Mesendoderm (in vitro differentiated cells): Measurements from ENCODE around the gene SCAF4.

Experiments used
- DNase-seq: peaks from one replicate; pipeline ENCODE4 v3.0.0; 2013
- H2AK5ac ChIP-seq: 2 replicates; pipeline ENCODE4 v1.6.1; 2013; ENCODE audit warnings: low read length, inconsistent platforms
- H2BK120ac ChIP-seq: 2 replicates; pipeline ENCODE4 v1.6.1; 2013; ENCODE audit warnings: low read depth, mild to moderate bottlenecking, low read length, moderate library complexity, mixed read lengths
- H2BK15ac ChIP-seq: replicated peaks from 2 replicates; pipeline ENCODE4 v1.6.1; 2013; ENCODE audit warnings: low read depth, mild to moderate bottlenecking, moderate library complexity
- H2BK5ac ChIP-seq: 2 replicates; pipeline ENCODE4 v1.6.1; 2013; ENCODE audit warnings: low read length, inconsistent platforms
- H3K18ac ChIP-seq: 2 replicates; pipeline ENCODE4 v1.6.1; 2013; ENCODE audit warnings: mild to moderate bottlenecking, low read length, mixed read lengths
- H3K23ac ChIP-seq: one replicate; pipeline ENCODE4 v1.6.1; 2013; ENCODE audit warnings: low read length
- H3K27ac ChIP-seq: 2 replicates; pipeline ENCODE4 v1.5.1; 2013; ENCODE audit warnings: low read depth, mild to moderate bottlenecking, inconsistent platforms, low read length, moderate library complexity
- H3K27me3 ChIP-seq: 2 replicates; pipeline ENCODE4 v1.6.1; 2013; ENCODE audit warnings: low read length, control low read depth, mild to moderate bottlenecking, inconsistent platforms; ENCODE audit not compliant: insufficient read depth, poor library complexity
- H3K36me3 ChIP-seq: 2 replicates; pipeline ENCODE4 v1.6.1; 2013; ENCODE audit warnings: low read length, inconsistent platforms; ENCODE audit not compliant: control insufficient read depth, insufficient read depth
- H3K4ac ChIP-seq: one replicate; pipeline ENCODE4 v1.6.1; 2013; ENCODE audit warnings: low read depth, mild to moderate bottlenecking, low read length, moderate library complexity
- H3K4me1 ChIP-seq: 2 replicates; pipeline ENCODE4 v1.6.1; 2013; ENCODE audit warnings: low read depth, low read length, inconsistent platforms; ENCODE audit not compliant: control insufficient read depth
- H3K4me2 ChIP-seq: 2 replicates; pipeline ENCODE4 v1.6.1; 2013; ENCODE audit warnings: low read length
- H3K4me3 ChIP-seq: 2 replicates; pipeline ENCODE4 v1.5.1; 2013; ENCODE audit warnings: mild to moderate bottlenecking, low read length
- H3K56ac ChIP-seq: one replicate; pipeline ENCODE4 v1.6.1; 2013; ENCODE audit warnings: low read length
- H3K79me1 ChIP-seq: 2 replicates; pipeline ENCODE4 v1.6.1; 2013; ENCODE audit warnings: low read length, inconsistent platforms
- H3K79me2 ChIP-seq: 2 replicates; pipeline ENCODE4 v1.6.1; 2013; ENCODE audit warnings: mild to moderate bottlenecking, low read length; ENCODE audit not compliant: control insufficient read depth, insufficient read depth
- H3K9ac ChIP-seq: 2 replicates; pipeline ENCODE4 v1.6.1; 2013; ENCODE audit warnings: low read length, inconsistent platforms
- H4K5ac ChIP-seq: one replicate; pipeline ENCODE4 v1.6.1; 2013; ENCODE audit warnings: low read length
- H4K8ac ChIP-seq: one replicate; pipeline ENCODE4 v1.6.1; 2013; ENCODE audit warnings: low read depth, mild to moderate bottlenecking, control low read depth, low read length, moderate library complexity
- WGBS: extraction: QIAGEN DNeasy Blood & Tissue Kit; methylation state at CpG from one replicate; pipeline ENCODE4 v1.1.7; 2013; ENCODE audit warnings: low lambda C conversion rate, missing lambda C conversion rate; ENCODE audit not compliant: insufficient coverage; ENCODE audit errors: extremely low coverage; 5-methylcytosine and 5-hydroxymethylcytosine counted together

The SCAF4 gene

GRCh38 chr21:31684918-31685317 is 47.0 kb downstream of the SCAF4 start:
- no peak overlapping the region for H3K23ac ChIP-seq
- H3K4ac ChIP-seq, result no peak overlapping the region
- no CpG with 5 or more reads among the region's 7 CpGs for WGBS
- no peak overlapping the region for H2AK5ac ChIP-seq
- H3K9ac ChIP-seq, result no peak overlapping the region
- H3K27me3 ChIP-seq, result no peaks in the 10 kb centered on the region
- H3K79me1 ChIP-seq, result peaks cover 3% of the 10 kb centered on the region
- no peak for DNase-seq
- no peak overlapping the region for H3K4me2 ChIP-seq
- no peak overlapping the region for H3K27ac ChIP-seq
- no peak overlapping the region for H2BK120ac ChIP-seq
- peaks cover 4% of the 10 kb centered on the region for H3K36me3 ChIP-seq
- no peak overlapping the region for H4K5ac ChIP-seq
- H3K18ac ChIP-seq, result no peak overlapping the region
- no peak overlapping the region for H2BK15ac ChIP-seq
- H4K8ac ChIP-seq, result no peak overlapping the region
- no peak overlapping the region for H3K56ac ChIP-seq
- no peak overlapping the region for H3K4me3 ChIP-seq
- no peak overlapping the region for H2BK5ac ChIP-seq
- H3K79me2 ChIP-seq, result no peaks in the 10 kb centered on the region
- H3K4me1 ChIP-seq, result no peaks in the 10 kb centered on the region

GRCh38 chr21:31683029-31683428 is 48.9 kb downstream of the SCAF4 start:
- Histone ChIP-seq H2BK15ac (no peak overlapping the region), H4K8ac (no peak overlapping the region), H3K4me3 (no peak overlapping the region), H2AK5ac (no peak overlapping the region), H4K5ac (no peak overlapping the region), H3K79me2 (no peaks in the 10 kb centered on the region), H3K4ac (no peak overlapping the region), H3K36me3 (peaks cover 4% of the 10 kb centered on the region), H3K79me1 (peaks cover 3% of the 10 kb centered on the region), H3K27me3 (no peaks in the 10 kb centered on the region), H3K27ac (no peak overlapping the region), H3K56ac (no peak overlapping the region), H2BK120ac (no peak overlapping the region), H3K23ac (no peak overlapping the region), H3K18ac (no peak overlapping the region), H3K4me2 (no peak overlapping the region), H3K4me1 (no peaks in the 10 kb centered on the region), H2BK5ac (no peak overlapping the region), H3K9ac (no peak overlapping the region)
- no peak for DNase-seq
- no CpG with 5 or more reads among the region's 5 CpGs for WGBS

GRCh38 chr21:31682620-31683019 is 49.3 kb downstream of the SCAF4 start:
- Histone ChIP-seq H3K9ac (no peak overlapping the region), H2BK5ac (no peak overlapping the region), H3K79me2 (no peaks in the 10 kb centered on the region), H3K36me3 (peaks cover 4% of the 10 kb centered on the region), H3K23ac (no peak overlapping the region), H3K4me3 (no peak overlapping the region), H3K4me1 (no peaks in the 10 kb centered on the region), H2BK120ac (no peak overlapping the region), H4K8ac (no peak overlapping the region), H2AK5ac (no peak overlapping the region), H3K27ac (no peak overlapping the region), H3K79me1 (peaks cover 3% of the 10 kb centered on the region), H3K4ac (no peak overlapping the region), H3K18ac (no peak overlapping the region), H2BK15ac (no peak overlapping the region), H3K56ac (no peak overlapping the region), H3K4me2 (no peak overlapping the region), H3K27me3 (no peaks in the 10 kb centered on the region), H4K5ac (no peak overlapping the region)
- DNase-seq, result no peak

GRCh38 chr21:31678478-31678877 is 53.4 kb downstream of the SCAF4 start:
- no peak overlapping the region for H2BK120ac ChIP-seq
- H3K23ac ChIP-seq, result no peak overlapping the region
- no peak overlapping the region for H4K5ac ChIP-seq
- H3K27me3 ChIP-seq, result no peaks in the 10 kb centered on the region
- no peak overlapping the region for H4K8ac ChIP-seq
- peaks cover 2% of the 10 kb centered on the region for H3K36me3 ChIP-seq
- no CpG with 5 or more reads among the region's 2 CpGs for WGBS
- no peak for DNase-seq
- no peaks in the 10 kb centered on the region for H3K4me1 ChIP-seq
- H3K4me3 ChIP-seq, result no peak overlapping the region
- no peak overlapping the region for H3K4ac ChIP-seq
- H2AK5ac ChIP-seq, result no peak overlapping the region
- H3K9ac ChIP-seq, result no peak overlapping the region
- no peak overlapping the region for H3K56ac ChIP-seq
- no peaks in the 10 kb centered on the region for H3K79me1 ChIP-seq
- H3K27ac ChIP-seq, result no peak overlapping the region
- no peaks in the 10 kb centered on the region for H3K79me2 ChIP-seq
- H2BK5ac ChIP-seq, result no peak overlapping the region
- no peak overlapping the region for H3K18ac ChIP-seq
- H2BK15ac ChIP-seq, result no peak overlapping the region
- H3K4me2 ChIP-seq, result no peak overlapping the region

- H2BK5ac ChIP-seq, result no peak overlapping the region
- no peak overlapping the region for H4K5ac ChIP-seq
- no peak overlapping the region for H3K56ac ChIP-seq
- H2BK120ac ChIP-seq, result no peak overlapping the region
- H3K27me3 ChIP-seq, result no peaks in the 10 kb centered on the region
- no peak overlapping the region for H3K4me2 ChIP-seq
- no peaks in the 10 kb centered on the region for H3K36me3 ChIP-seq
- H3K18ac ChIP-seq, result no peak overlapping the region
- H3K79me1 ChIP-seq, result no peaks in the 10 kb centered on the region
- H2BK15ac ChIP-seq, result no peak overlapping the region
- no CpG with 5 or more reads among the region's 3 CpGs for WGBS
- H3K4me1 ChIP-seq, result no peaks in the 10 kb centered on the region
- H4K8ac ChIP-seq, result no peak overlapping the region
- no peak overlapping the region for H3K23ac ChIP-seq
- no peak for DNase-seq
- no peak overlapping the region for H2AK5ac ChIP-seq
- H3K9ac ChIP-seq, result no peak overlapping the region
- no peak overlapping the region for H3K4me3 ChIP-seq
- H3K27ac ChIP-seq, result no peak overlapping the region
- H3K79me2 ChIP-seq, result no peaks in the 10 kb centered on the region
- no peak overlapping the region for H3K4ac ChIP-seq
Measured at GRCh38 chr21:31677047-31677446, 54.9 kb downstream of the SCAF4 start.

- Histone ChIP-seq H2AK5ac (no peak overlapping the region), H3K4me3 (no peak overlapping the region), H3K9ac (no peak overlapping the region), H4K5ac (no peak overlapping the region), H3K4ac (no peak overlapping the region), H3K56ac (no peak overlapping the region), H3K4me1 (no peaks in the 10 kb centered on the region), H3K79me2 (no peaks in the 10 kb centered on the region), H3K18ac (no peak overlapping the region), H3K23ac (no peak overlapping the region), H3K4me2 (no peak overlapping the region), H3K27me3 (no peaks in the 10 kb centered on the region), H2BK15ac (no peak overlapping the region), H2BK5ac (no peak overlapping the region), H3K27ac (no peak overlapping the region), H2BK120ac (no peak overlapping the region), H4K8ac (no peak overlapping the region), H3K36me3 (peaks cover 1% of the 10 kb centered on the region), H3K79me1 (no peaks in the 10 kb centered on the region)
- no peak for DNase-seq
- no CpG with 5 or more reads among the region's 2 CpGs for whole genome bisulfite sequencing
Measured at GRCh38 chr21:31675960-31676359, 56.0 kb downstream of the SCAF4 start.
